ENCODE measurements around the gene NDUFB5.

DNA sequence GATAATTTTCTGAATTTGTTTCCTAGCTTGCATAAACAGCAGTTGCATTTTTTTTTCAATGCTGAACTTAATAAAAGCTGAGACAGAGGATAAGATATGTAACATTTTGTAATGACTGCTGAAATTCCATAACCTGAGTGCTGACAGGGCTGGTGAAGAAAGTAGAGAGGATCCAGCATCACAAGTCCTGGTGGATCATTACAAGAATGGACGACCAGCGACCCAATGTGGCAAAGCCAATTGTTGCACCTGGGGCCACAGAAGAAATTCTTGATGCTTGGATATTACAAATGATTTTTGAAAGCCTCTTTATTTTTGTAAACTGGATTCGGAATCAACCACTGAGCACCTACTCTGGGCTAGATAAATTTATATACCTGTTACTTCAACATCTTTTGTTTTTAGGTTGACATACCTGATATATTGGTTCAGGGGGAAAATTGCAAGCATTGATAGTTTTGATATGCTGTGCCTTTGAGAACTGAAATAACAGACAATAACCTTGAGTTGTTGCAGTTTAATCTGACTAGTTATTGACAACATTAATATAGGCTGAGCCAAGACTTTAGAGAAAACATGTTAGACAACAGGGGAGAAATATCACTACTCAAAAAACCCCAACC, 45.7 kb upstream of the NDUFB5 start:
- TF ChIP-seq EZH2 (IDR thresholded peaks at IDR 0.05; ENCODE audit: insufficient read depth, poor library complexity, severe bottlenecking) (no peak), EZH2phosphoT487 (IDR thresholded peaks at IDR 0.05; ENCODE audit: insufficient read depth, low read depth) (no peak)

Measured in GM23248 (cell line).